Measurements from ENCODE around the gene PRELID3B.
A peak's percentile ranks its signal among the peaks of the same experiment; 100 is the strongest.
"Not testable (repeated sequence)": the region's sequence is repeated elsewhere in the genome, so short reads cannot be mapped to it uniquely, and the experiment has no call there.

PRELID3B gene

GRCh38 chr20:59048681-59049030 is 6.1 kb upstream of the PRELID3B start:
- no peak for DNase-seq (ENCODE audit: low read depth)

- DNase-seq (ENCODE audit: low read depth), result no peak
Observed at GRCh38 chr20:59047938-59048680, 5.5 kb upstream of the PRELID3B start.

DNA sequence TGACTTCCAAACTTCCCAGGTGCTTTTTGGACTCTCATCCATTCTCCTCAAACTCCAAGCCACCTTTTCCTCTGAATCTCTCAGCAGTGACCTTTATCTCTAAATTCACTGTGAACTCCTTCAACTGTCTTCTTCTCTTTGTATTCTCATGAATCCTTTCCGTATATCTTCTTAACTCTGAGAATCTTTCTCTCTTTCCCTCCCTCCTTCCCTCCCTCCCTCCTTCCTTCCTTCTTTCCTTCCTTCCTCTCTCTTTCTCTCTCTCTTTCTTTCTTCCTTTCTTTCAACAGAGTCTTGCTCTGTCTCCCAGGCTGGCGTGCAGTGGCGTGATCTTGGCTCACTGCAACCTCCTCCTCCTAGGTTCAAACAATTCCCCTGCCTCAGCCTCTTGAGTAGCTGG is 4.3 kb upstream of the PRELID3B start:
- no peak for DNase-seq (ENCODE audit: low read depth)

DNA sequence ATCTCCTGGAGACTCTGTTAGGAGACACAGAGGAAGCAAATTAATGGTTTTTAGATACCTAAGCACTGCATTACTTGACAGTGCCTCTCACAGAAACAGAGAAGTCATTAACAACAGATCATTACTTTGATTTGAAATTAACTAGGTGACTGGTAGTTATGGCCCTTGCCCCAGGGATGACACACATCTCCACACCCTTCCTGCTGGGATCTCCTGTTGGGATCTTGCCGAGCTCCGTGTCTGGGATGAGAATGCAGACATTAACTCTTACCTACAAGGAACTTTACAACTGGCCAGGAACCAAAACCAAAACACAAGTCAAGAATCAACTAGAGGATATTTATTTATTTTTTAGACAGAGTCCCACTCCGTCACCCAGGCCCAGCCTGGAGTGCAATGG is 2.2 kb upstream of the PRELID3B start:
- no peak for DNase-seq (ENCODE audit: low read depth)

GRCh38 chr20:59044295-59044694 is 1.7 kb upstream of the PRELID3B start:
- DNase-seq (ENCODE audit: low read depth), result no peak

DNA sequence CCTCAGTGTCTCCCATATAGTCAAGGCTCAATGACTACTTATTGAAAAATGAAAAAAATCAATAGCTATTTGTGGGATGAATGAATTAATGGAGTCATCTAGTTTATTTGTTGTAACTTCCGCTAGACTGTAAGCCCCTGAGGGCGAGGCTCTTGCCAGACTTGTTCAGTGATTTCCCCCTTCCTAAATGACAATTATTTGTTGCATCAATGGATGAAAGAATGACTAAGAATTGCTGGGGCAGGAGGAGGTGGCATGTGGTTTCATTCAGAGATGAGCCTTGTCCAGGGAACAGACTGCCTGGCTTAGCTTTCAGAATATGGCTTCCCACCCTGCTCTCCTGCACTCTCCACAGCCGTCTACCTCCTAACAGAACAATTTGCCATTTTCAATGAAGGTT is 1.1 kb upstream of the PRELID3B start:
- no peak for DNase-seq (ENCODE audit: low read depth)

- DNase-seq (ENCODE audit: low read depth), result peak; percentile 80
Observed at GRCh38 chr20:59042796-59043631, 428 bp upstream of the PRELID3B start.

DNA sequence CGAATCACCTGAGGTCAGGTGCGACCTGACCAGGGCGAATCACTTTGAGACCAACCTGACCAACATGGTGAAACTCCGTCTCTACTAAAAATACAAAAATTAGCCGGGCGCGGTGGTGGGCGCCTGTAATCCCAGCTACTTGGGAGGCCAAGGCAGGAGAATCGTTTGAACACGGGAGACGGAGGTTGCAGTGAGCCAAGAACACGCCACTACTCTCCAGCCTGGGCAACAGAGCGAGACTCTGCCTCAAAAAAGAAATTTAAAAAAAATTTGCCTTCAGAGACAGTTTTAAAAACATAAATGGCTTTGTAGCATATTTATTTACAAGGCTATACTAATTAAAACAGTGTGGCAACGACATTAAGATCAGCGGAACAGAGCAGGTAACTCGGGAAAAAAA is 1.1 kb downstream of the PRELID3B start:
- not testable (repeated sequence) for DNase-seq (ENCODE audit: low read depth)

DNA sequence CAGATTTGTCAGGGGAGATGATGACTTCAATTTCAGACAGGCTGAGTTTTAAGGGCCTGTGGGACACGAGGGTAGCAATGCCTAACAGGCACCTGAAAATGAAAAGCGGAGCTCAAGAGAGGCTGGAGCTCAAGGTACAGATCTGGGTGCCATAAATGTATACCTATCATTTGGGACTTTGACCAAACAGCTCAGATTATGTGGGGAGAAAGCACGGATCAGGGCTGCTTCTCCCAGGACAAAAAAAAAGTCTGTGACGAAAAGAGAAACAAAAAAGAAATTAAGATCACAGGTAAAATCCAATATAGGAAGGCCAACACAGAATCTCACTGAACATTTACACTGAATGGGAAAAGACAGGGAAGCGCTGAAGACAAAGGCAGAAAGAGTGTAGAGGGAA is 1.9 kb downstream of the PRELID3B start:
- no peak for DNase-seq (ENCODE audit: low read depth)

GRCh38 chr20:59039233-59039632 is 3.4 kb downstream of the PRELID3B start:
- DNase-seq (ENCODE audit: low read depth), result no peak

DNA sequence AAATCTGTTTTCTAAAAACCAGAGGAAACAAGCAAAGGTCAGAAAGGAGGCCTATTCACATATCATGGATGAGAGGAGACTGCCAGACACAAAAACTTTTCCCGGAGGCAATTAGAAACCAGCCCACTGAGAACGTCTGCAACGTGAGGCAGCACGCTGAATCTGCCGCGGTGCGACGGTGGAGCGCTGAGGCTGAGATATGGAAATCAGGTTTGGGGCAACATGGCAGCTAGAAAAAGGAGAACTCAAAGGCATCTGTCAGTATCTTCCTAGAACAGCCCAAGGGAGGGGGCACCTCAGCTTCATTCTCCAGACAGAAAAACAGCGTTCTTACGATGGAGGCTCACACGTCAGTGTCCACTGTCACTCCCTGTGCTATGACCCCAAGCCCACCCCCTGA is 5.2 kb downstream of the PRELID3B start:
- DNase-seq (ENCODE audit: low read depth), result no peak

GRCh38 chr20:59035381-59035780 is 7.2 kb downstream of the PRELID3B start:
- no peak for DNase-seq (ENCODE audit: low read depth)

- no peak for DNase-seq (ENCODE audit: low read depth)
Observed at GRCh38 chr20:59033616-59034165, 8.9 kb downstream of the PRELID3B start.

DNA sequence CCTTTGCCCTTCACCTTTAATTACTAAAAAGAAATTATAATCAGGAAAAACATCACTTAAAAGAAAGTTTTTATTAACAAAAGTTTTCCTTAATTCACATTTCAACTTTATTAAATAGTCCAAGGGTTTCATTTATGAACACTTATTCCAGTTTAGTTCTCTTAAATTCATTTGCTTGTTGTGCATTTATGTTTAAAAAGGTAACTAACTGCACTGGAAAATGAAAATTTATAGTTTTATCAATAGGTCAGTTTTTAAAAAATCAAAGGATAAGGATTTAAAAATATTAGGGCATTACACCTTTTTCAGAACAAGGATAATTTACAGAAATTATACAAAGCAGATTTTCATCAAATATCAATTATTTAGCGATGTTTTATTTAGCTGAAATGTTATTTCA is 9.5 kb downstream of the PRELID3B start:
- no peak for DNase-seq (ENCODE audit: low read depth)

DNA sequence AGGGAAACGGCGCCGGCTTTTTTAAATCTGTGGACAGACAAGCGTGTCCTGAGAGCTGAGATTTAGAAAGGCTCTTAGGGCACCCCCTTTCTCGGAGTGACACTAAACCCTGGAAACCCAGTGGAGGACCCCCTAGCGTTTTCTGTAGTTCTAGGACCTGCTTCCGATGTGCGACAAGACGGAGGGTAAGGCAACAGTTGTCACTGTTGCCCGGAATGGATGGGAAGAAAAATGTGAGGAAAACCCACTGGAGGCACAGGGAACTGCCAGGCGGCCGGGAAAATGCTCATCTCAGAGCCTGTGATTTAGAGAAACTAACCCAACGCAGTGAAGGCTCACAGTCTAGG is 9.9 kb downstream of the PRELID3B start:
- DNase-seq (ENCODE audit: low read depth), result no peak

- DNase-seq (ENCODE audit: low read depth), result peak; percentile 90
Observed at GRCh38 chr20:59032023-59032712, 10.4 kb downstream of the PRELID3B start, which contains the start of gene ATP5F1E. ATP5F1E (minus strand) TSS chr20:59032335; CDS start chr20:59032251, 84 bp downstream.

GRCh38 chr20:59031564-59032022 is 11.0 kb downstream of the PRELID3B start:
- no peak for DNase-seq (ENCODE audit: low read depth)

DNA sequence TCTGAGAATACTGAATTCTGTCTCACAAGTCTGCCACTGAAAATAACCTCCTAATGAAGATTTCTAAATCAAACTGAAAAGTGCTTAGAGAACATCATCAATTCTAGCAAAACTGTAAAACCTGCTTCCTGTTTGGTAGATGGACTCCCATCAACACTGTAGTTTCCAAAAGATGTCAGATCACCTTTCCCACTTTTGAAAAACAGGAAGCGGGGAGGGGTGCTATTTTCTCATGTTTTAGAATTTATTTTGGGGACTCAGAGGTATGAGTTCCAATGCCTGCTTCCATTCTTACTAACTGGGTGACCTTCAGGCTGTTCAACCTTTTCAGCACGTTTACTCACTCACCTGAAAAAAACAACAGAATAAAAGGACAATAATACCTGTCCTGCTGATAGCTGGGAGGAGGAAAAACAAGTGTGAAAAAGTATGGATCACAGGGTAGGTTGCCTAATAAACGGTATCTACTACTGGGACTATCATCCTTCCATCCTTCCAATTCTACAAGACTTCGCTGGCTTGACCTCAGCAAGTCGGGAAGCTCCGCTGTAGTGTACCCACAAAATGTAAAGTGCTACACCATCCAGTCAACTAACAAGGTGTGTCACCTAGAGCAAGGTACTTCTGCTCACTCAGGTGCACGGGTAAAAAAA is 11.5 kb downstream of the PRELID3B start:
- DNase-seq (ENCODE audit: low read depth), result no peak

DNA sequence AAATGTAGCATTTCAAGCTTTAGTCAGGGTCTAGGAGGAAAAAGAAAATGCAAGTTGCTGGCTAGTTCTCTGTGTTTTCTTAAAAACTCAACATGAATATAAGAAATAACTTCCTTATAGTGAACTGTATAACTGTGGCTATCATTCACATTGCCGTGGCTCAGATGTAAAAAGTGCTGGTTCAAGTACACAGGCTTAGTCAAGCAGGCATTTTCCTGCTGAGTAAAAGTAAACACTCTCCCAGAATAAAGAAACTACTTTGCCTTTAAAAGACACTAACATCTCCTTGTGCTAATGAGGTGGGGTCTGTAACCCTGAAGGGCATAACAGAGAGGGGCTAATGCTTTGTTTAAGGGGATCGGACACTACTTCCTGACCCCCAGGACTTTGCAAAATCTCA is 13.8 kb downstream of the PRELID3B start:
- no peak for DNase-seq (ENCODE audit: low read depth)

- no peak for DNase-seq (ENCODE audit: low read depth)
Observed at GRCh38 chr20:59027741-59028320, 14.8 kb downstream of the PRELID3B start.

- DNase-seq (ENCODE audit: low read depth), result no peak
Observed at GRCh38 chr20:59026904-59027740, 15.5 kb downstream of the PRELID3B start.

All from stimulated activated CD8-positive, alpha-beta memory T cell treated with anti-CD3 and anti-CD28 coated beads, Interleukin-7, amount 100 ng/mL, for 24 hours (primary cell).